HUDEP-2 (cell line): ENCODE data around the gene LTBP1.
"Not testable (repeated sequence)": the region's sequence is repeated elsewhere in the genome, so short reads cannot be mapped to it uniquely, and the experiment has no call there.

Experiments used
- DNase-seq, 76 experiments: peaks; one replicate each; lab custom pipeline; 2025; ENCODE audit not compliant: unreplicated experiment in 76 of 76; lab: John Stamatoyannopoulos, UW

LTBP1 gene

GRCh38 chr2:33214857-33215256 lies 268.1 kb downstream of the LTBP1 start:
- no peak for DNase-seq

GRCh38 chr2:33215299-33215698 lies 268.5 kb downstream of the LTBP1 start:
- DNase-seq = no peak

GRCh38 chr2:33215983-33216382 lies 269.2 kb downstream of the LTBP1 start:
- DNase-seq = no peak

GRCh38 chr2:33216508-33217182 lies 269.9 kb downstream of the LTBP1 start:
- DNase-seq = no peak

GRCh38 chr2:33217406-33217805 lies 270.7 kb downstream of the LTBP1 start:
- no peak for DNase-seq

- DNase-seq = no peak
Measured at GRCh38 chr2:33219114-33219513, 272.4 kb downstream of the LTBP1 start.

GRCh38 chr2:33219850-33220275 lies 273.1 kb downstream of the LTBP1 start:
- no peak for DNase-seq

- DNase-seq = no peak
Measured at GRCh38 chr2:33220533-33220932, 273.8 kb downstream of the LTBP1 start.

- no peak for DNase-seq
Measured at GRCh38 chr2:33221046-33221784, 274.5 kb downstream of the LTBP1 start.

- DNase-seq = no peak
Measured at GRCh38 chr2:33222309-33222708, 275.6 kb downstream of the LTBP1 start.

GRCh38 chr2:33223856-33224255 lies 277.1 kb downstream of the LTBP1 start:
- no peak for DNase-seq

GRCh38 chr2:33225350-33225749 lies 278.6 kb downstream of the LTBP1 start:
- no peak for DNase-seq

- no peak for DNase-seq
Measured at GRCh38 chr2:33226546-33226945, 279.8 kb downstream of the LTBP1 start.

GRCh38 chr2:33229646-33230045 lies 282.9 kb downstream of the LTBP1 start:
- no peak for DNase-seq

- no peak for DNase-seq
Measured at GRCh38 chr2:33230195-33230594, 283.4 kb downstream of the LTBP1 start.

GRCh38 chr2:33230842-33231241 lies 284.1 kb downstream of the LTBP1 start:
- no peak for DNase-seq

GRCh38 chr2:33235559-33235958 lies 288.8 kb downstream of the LTBP1 start:
- not testable (repeated sequence) for DNase-seq

- no peak for DNase-seq
Measured at GRCh38 chr2:33236482-33237385, 290.0 kb downstream of the LTBP1 start.

- no peak for DNase-seq
Measured at GRCh38 chr2:33238111-33238510, 291.4 kb downstream of the LTBP1 start.

- no peak for DNase-seq
Measured at GRCh38 chr2:33240178-33240577, 293.4 kb downstream of the LTBP1 start.

- no peak for DNase-seq
Measured at GRCh38 chr2:33241072-33241471, 294.3 kb downstream of the LTBP1 start.
